OCI-LY3 (cell line): ENCODE results near the gene AHNAK2.

ENCODE experiments used
- CTCF ChIP-seq: fragments of 200-600, 300-600 bp; sonication (generic); IDR thresholded peaks from 2 replicates; pipeline ENCODE4 v1.5.1; 2014; ENCODE audit warnings: antibody characterized with exemption, low read length, low read depth
- EZH2phosphoT487 ChIP-seq: fragments of 200-600 bp; shearing (Covaris generic); IDR thresholded peaks from 2 replicates; pipeline ENCODE4 v1.6.1; 2018; ENCODE audit warnings: antibody characterized with exemption, mixed run types, low read depth

GRCh38 chr14:104919993-104920315 lies 58.2 kb downstream of the AHNAK2 start:
- TF ChIP-seq CTCF: no peak
- no peak for TF ChIP-seq EZH2phosphoT487
